HepG2 (cell line): ENCODE results near the gene DDX50. TPM values are rescaled to one million over a fixed set of nuclear protein-coding genes. Genes with fewer than 3 reads are reported as not detected.

Experiments used
- EED ChIP-seq: sonication (generic); formaldehyde crosslinking; IDR thresholded peaks from 2 replicates; pipeline ENCODE4 v1.5.0; 2020; ENCODE audit warnings: mild to moderate bottlenecking, missing genetic modification reagents
- FOXA1 ChIP-seq, 2 experiments: fragments of 450-650 bp in 1 of 2; sonication (generic) in 1 of 2; formaldehyde crosslinking in 1 of 2; IDR thresholded peaks; 2 replicates each; pipeline versions ENCODE4 v1.4.0 to v1.6.1; 2016 to 2020; ENCODE audit warnings: missing genetic modification reagents in 1 of 2
- GABPB1 ChIP-seq: IDR thresholded peaks from 2 replicates; pipeline ENCODE4 v1.6.1; 2016; ENCODE audit warnings: mild to moderate bottlenecking, missing genetic modification reagents, moderate library complexity, missing compliant biosample characterization
- IRF2 ChIP-seq: IDR thresholded peaks from 2 replicates; pipeline ENCODE4 v1.6.1; 2018; ENCODE audit warnings: missing genetic modification reagents, missing compliant biosample characterization
- KAT8 ChIP-seq: IDR thresholded peaks from 2 replicates; pipeline ENCODE4 v1.6.1; 2016; ENCODE audit warnings: missing genetic modification reagents, missing compliant biosample characterization
- KMT2A ChIP-seq: sonication (generic); formaldehyde crosslinking; IDR thresholded peaks from 2 replicates; pipeline ENCODE4 v1.4.0; 2020; ENCODE audit warnings: missing genetic modification reagents
- MBD4 ChIP-seq: IDR thresholded peaks from 2 replicates; pipeline ENCODE4 v1.6.1; 2012; ENCODE audit warnings: low read length, inconsistent platforms, borderline replicate concordance
- NRL ChIP-seq: sonication (generic); formaldehyde crosslinking; IDR thresholded peaks from 2 replicates; pipeline ENCODE4 v1.5.0; 2020; ENCODE audit warnings: missing genetic modification reagents, mild to moderate bottlenecking, moderate library complexity, borderline replicate concordance
- PRPF4 ChIP-seq: fragments of 200-400 bp; formaldehyde crosslinking; IDR thresholded peaks from 2 replicates; pipeline ENCODE4 v1.6.1; 2016; ENCODE audit warnings: low read length, low read depth; ENCODE audit not compliant: poor library complexity, severe bottlenecking
- RCOR2 ChIP-seq: IDR thresholded peaks from 2 replicates; pipeline ENCODE4 v1.6.1; 2016; ENCODE audit warnings: missing biosample characterization, missing genetic modification reagents
- ZMYM4 ChIP-seq: sonication (generic); formaldehyde crosslinking; IDR thresholded peaks from 2 replicates; pipeline ENCODE4 v1.8.1; 2023; ENCODE audit warnings: mild to moderate bottlenecking, missing genetic modification reagents
- ZNF224 ChIP-seq: sonication (generic); formaldehyde crosslinking; IDR thresholded peaks from 2 replicates; pipeline ENCODE4 v1.5.0; 2020; ENCODE audit warnings: mild to moderate bottlenecking, missing genetic modification reagents
- ZNF296 ChIP-seq: sonication (generic); formaldehyde crosslinking; conservative IDR thresholded peaks from 2 replicates; pipeline ENCODE4 v1.5.0; 2020; ENCODE audit warnings: mild to moderate bottlenecking, missing genetic modification reagents
- ZNF317 ChIP-seq: sonication (generic); formaldehyde crosslinking; IDR thresholded peaks from 2 replicates; pipeline ENCODE4 v1.5.0; 2020; ENCODE audit warnings: mild to moderate bottlenecking, missing genetic modification reagents
- ZNF350 ChIP-seq: sonication (generic); formaldehyde crosslinking; IDR thresholded peaks from 2 replicates; pipeline ENCODE4 v1.4.0; 2020; ENCODE audit warnings: mild to moderate bottlenecking, low read depth, missing genetic modification reagents, borderline replicate concordance
- ZNF367 ChIP-seq: sonication (generic); formaldehyde crosslinking; IDR thresholded peaks from 2 replicates; pipeline ENCODE4 v1.4.0; 2020; ENCODE audit warnings: missing genetic modification reagents, borderline replicate concordance
- ZNF441 ChIP-seq: sonication (generic); formaldehyde crosslinking; IDR thresholded peaks from 2 replicates; pipeline ENCODE4 v1.7.0; 2021; ENCODE audit warnings: missing genetic modification reagents, borderline replicate concordance
- polyA plus RNA-seq, 8 experiments: library from polyadenylated mRNA; depleted of rRNA in 3 of 8; stranded (reverse) in 7 of 8; unstranded in 1 of 8; fragments of >200 nt; fragmentation: Illumina TruSeq in 4 of 8; extraction: Trizol in 4 of 8; gene quantifications; 2 replicates each; pipeline versions ENCODE4 v1.2.1 to v1.2.3, GENCODE V29; 2011 to 2016; ENCODE audit warnings: low read depth in 4 of 8, missing spikeins in 1 of 8, mixed read lengths in 1 of 8; ENCODE audit not compliant: insufficient read depth in 1 of 8
- total RNA-seq, 5 experiments: library from RNA; depleted of rRNA; stranded (reverse); fragments of >200 nt; fragmentation: Illumina TruSeq; extraction: Trizol; gene quantifications; 2 replicates each; pipeline ENCODE4 v1.2.3, GENCODE V29; 2016; ENCODE audit warnings: low read depth in 1 of 5
- TF ChIP-seq, protein P1 (sequence below): sonication (generic); formaldehyde crosslinking; IDR thresholded peaks from 2 replicates; pipeline ENCODE4 v1.5.0; 2020; ENCODE audit warnings: mild to moderate bottlenecking, missing genetic modification reagents
- TF ChIP-seq, protein P2 (sequence below): sonication (generic); formaldehyde crosslinking; IDR thresholded peaks from 2 replicates; pipeline ENCODE4 v1.4.0; 2020; ENCODE audit warnings: missing genetic modification reagents
- TF ChIP-seq, protein P3 (sequence below): sonication (generic); formaldehyde crosslinking; IDR thresholded peaks from 2 replicates; pipeline ENCODE4 v1.5.1; 2020; ENCODE audit warnings: mild to moderate bottlenecking, missing genetic modification reagents, moderate library complexity

The DDX50 gene
- total and polyA plus RNA-seq, 2 of the 13 experiments (the other 11 are each of a cell fraction or from before 2014, with no cell fraction given): 19.0 to 38.2 TPM

DNA sequence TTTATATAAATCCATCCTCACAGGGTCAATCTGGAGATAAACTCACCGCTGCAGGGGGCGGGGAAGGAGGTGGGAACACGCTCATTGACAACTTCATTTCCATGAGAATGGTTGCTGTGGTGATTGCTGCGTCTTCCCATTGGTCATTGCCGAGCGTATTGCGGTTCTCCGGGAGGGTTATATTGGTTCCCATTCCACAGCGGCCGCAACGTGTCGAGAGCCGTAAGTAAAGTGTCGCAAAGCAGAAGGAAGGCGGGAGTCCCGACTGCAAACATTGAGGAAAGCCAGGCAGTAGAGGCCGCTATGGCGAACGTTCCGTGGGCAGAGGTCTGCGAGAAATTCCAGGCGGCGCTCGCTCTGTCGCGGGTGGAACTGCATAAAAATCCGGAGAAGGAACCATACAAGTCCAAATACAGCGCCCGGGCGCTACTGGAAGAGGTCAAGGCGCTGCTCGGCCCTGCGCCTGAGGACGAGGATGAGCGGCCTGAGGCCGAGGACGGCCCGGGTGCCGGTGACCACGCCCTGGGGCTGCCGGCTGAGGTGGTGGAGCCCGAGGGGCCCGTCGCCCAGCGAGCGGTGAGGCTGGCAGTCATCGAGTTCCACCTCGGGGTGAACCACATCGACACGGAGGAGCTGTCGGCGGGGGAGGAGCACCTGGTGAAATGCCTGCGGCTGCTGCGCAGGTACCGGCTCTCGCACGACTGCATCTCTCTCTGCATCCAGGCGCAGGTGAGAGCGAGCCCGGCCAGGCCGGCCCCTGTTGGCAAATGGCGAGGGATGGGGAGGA is 87.6 kb downstream of the DDX50 start, which contains the start of gene KIFBP (continued):
- peak; percentile 94 for TF ChIP-seq KMT2A (CRISPR knock-in tag)
- TF ChIP-seq EED (CRISPR knock-in tag): no peak
- TF ChIP-seq, protein P1, sequence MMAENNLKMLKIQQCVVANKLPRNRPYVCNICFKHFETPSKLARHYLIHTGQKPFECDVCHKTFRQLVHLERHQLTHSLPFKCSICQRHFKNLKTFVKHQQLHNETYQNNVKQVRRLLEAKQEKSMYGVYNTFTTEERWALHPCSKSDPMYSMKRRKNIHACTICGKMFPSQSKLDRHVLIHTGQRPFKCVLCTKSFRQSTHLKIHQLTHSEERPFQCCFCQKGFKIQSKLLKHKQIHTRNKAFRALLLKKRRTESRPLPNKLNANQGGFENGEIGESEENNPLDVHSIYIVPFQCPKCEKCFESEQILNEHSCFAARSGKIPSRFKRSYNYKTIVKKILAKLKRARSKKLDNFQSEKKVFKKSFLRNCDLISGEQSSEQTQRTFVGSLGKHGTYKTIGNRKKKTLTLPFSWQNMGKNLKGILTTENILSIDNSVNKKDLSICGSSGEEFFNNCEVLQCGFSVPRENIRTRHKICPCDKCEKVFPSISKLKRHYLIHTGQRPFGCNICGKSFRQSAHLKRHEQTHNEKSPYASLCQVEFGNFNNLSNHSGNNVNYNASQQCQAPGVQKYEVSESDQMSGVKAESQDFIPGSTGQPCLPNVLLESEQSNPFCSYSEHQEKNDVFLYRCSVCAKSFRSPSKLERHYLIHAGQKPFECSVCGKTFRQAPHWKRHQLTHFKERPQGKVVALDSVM (CRISPR knock-in tag): peak; percentile 92
- TF ChIP-seq ZMYM4 (CRISPR knock-in tag): peak; percentile 94
- TF ChIP-seq KAT8 (CRISPR knock-in tag): peak; percentile 91
- TF ChIP-seq IRF2: peak; percentile 75; the same call in 1 of the 2 replicates
- TF ChIP-seq, protein P2, sequence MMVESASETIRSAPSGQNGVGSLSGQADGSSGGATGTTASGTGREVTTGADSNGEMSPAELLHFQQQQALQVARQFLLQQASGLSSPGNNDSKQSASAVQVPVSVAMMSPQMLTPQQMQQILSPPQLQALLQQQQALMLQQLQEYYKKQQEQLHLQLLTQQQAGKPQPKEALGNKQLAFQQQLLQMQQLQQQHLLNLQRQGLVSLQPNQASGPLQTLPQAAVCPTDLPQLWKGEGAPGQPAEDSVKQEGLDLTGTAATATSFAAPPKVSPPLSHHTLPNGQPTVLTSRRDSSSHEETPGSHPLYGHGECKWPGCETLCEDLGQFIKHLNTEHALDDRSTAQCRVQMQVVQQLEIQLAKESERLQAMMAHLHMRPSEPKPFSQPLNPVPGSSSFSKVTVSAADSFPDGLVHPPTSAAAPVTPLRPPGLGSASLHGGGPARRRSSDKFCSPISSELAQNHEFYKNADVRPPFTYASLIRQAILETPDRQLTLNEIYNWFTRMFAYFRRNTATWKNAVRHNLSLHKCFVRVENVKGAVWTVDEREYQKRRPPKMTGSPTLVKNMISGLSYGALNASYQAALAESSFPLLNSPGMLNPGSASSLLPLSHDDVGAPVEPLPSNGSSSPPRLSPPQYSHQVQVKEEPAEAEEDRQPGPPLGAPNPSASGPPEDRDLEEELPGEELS: peak; percentile 12; the same call in 1 of the 2 replicates
- peak; percentile 73; the same call in 1 of the 2 replicates for TF ChIP-seq ZNF441 (CRISPR knock-in tag)
- TF ChIP-seq ZNF224 (CRISPR knock-in tag): no peak; the same call in 1 of the 2 replicates
- peak; percentile 64; the same call in 1 of the 2 replicates for TF ChIP-seq ZNF317 (CRISPR knock-in tag)
- TF ChIP-seq ZNF350 (CRISPR knock-in tag): peak; percentile 92; the same call in 1 of the 2 replicates
- TF ChIP-seq RCOR2 (CRISPR knock-in tag): peak; percentile 63
- peak; percentile 61; the same call in 1 of the 2 replicates for TF ChIP-seq NRL (CRISPR knock-in tag)
- 0 out of 2 replicates have a peak, but pooled peaks have one; percentile 27 for TF ChIP-seq ZNF296 (CRISPR knock-in tag)
- TF ChIP-seq GABPB1: peak; percentile 78
- no peak for TF ChIP-seq FOXA1 (IDR thresholded peaks at IDR 0.05)
- 0 out of 2 replicates have a peak, but pooled peaks have one; percentile 4 for TF ChIP-seq FOXA1 (CRISPR knock-in tag; IDR thresholded peaks at IDR 0.05)
- TF ChIP-seq, protein P3, sequence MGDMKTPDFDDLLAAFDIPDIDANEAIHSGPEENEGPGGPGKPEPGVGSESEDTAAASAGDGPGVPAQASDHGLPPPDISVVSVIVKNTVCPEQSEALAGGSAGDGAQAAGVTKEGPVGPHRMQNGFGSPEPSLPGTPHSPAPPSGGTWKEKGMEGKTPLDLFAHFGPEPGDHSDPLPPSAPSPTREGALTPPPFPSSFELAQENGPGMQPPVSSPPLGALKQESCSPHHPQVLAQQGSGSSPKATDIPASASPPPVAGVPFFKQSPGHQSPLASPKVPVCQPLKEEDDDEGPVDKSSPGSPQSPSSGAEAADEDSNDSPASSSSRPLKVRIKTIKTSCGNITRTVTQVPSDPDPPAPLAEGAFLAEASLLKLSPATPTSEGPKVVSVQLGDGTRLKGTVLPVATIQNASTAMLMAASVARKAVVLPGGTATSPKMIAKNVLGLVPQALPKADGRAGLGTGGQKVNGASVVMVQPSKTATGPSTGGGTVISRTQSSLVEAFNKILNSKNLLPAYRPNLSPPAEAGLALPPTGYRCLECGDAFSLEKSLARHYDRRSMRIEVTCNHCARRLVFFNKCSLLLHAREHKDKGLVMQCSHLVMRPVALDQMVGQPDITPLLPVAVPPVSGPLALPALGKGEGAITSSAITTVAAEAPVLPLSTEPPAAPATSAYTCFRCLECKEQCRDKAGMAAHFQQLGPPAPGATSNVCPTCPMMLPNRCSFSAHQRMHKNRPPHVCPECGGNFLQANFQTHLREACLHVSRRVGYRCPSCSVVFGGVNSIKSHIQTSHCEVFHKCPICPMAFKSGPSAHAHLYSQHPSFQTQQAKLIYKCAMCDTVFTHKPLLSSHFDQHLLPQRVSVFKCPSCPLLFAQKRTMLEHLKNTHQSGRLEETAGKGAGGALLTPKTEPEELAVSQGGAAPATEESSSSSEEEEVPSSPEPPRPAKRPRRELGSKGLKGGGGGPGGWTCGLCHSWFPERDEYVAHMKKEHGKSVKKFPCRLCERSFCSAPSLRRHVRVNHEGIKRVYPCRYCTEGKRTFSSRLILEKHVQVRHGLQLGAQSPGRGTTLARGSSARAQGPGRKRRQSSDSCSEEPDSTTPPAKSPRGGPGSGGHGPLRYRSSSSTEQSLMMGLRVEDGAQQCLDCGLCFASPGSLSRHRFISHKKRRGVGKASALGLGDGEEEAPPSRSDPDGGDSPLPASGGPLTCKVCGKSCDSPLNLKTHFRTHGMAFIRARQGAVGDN (CRISPR knock-in tag): peak; percentile 92
- 0 out of 2 replicates have a peak, but pooled peaks have one; percentile 21 for TF ChIP-seq ZNF367 (CRISPR knock-in tag)
- no peak for TF ChIP-seq PRPF4
- TF ChIP-seq MBD4: no peak
